Vagina (tissue), 2 donors: ENCODE measurements around the gene SFTPA1.

Experiments
- POLR2A ChIP-seq, 2 donors: fragments of 450-650 bp; IDR thresholded peaks; one replicate each; pipeline ENCODE4 v1.6.1; 2017; ENCODE audit warnings: antibody characterized with exemption in 2 of 2, mild to moderate bottlenecking in 2 of 2, moderate library complexity in 2 of 2
- TF ChIP-seq, protein P1 (sequence below), 3 experiments: fragments of 450-650 bp in 2 of 3; fragments of 200-600 bp in 1 of 3; sonication (generic) in 1 of 3; IDR thresholded peaks; one replicate each; pipeline ENCODE4 v1.5.1; 2017 to 2019; ENCODE audit warnings: antibody characterized with exemption in 3 of 3, mild to moderate bottlenecking in 2 of 3, moderate library complexity in 2 of 3

DNA sequence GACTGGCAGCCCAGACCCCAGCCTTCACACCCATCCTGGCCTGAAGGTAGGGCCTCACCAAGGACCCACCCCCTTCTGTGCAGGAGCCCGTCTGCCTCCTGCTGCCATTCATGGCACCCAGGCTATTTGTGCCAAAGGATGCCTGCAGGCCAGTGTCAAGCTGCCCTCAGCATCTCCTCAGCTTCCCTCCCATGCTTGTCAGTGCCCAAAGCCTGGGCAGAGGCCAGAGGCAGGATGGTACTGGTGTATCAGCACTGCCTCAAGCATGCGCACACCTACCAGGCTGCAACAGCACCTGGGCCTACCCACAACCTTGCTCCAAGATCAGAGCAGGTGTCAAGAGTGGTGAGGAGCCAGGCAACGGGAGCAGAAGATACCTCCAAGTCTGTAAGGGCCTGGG lies 27.6 kb downstream of the SFTPA1 start:
- TF ChIP-seq, protein P1, sequence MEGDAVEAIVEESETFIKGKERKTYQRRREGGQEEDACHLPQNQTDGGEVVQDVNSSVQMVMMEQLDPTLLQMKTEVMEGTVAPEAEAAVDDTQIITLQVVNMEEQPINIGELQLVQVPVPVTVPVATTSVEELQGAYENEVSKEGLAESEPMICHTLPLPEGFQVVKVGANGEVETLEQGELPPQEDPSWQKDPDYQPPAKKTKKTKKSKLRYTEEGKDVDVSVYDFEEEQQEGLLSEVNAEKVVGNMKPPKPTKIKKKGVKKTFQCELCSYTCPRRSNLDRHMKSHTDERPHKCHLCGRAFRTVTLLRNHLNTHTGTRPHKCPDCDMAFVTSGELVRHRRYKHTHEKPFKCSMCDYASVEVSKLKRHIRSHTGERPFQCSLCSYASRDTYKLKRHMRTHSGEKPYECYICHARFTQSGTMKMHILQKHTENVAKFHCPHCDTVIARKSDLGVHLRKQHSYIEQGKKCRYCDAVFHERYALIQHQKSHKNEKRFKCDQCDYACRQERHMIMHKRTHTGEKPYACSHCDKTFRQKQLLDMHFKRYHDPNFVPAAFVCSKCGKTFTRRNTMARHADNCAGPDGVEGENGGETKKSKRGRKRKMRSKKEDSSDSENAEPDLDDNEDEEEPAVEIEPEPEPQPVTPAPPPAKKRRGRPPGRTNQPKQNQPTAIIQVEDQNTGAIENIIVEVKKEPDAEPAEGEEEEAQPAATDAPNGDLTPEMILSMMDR (IDR thresholded peaks at IDR 0.05): no peak
- TF ChIP-seq POLR2A (IDR thresholded peaks at IDR 0.05): no peak
